Cardiac muscle cell (in vitro differentiated cells and primary cell): ENCODE results near the gene ETS2. TPM values are rescaled to one million over a fixed set of nuclear protein-coding genes. Genes with fewer than 3 reads are reported as not detected.

ENCODE experiments used
- DNase-seq, 2 donors: peaks; one replicate each; pipeline versions ENCODE4 v3.0.0 to v3.0.0-alpha.2; 2010 to 2017; ENCODE audit warnings: low read depth in 1 of 2, low spot score in 1 of 2
- H3K27ac ChIP-seq: fragments of 200-600 bp; sonication (generic); 2 replicates; pipeline ENCODE4 v1.5.1; 2016
- H3K27me3 ChIP-seq: fragments of 200-600 bp; sonication (generic); 2 replicates; pipeline ENCODE4 v1.6.0; 2016; ENCODE audit warnings: control low read depth
- H3K36me3 ChIP-seq: fragments of 200-600 bp; sonication (generic); 2 replicates; pipeline ENCODE4 v1.5.1; 2016; ENCODE audit warnings: control low read depth
- H3K4me1 ChIP-seq: fragments of 200-600 bp; sonication (generic); 2 replicates; pipeline ENCODE4 v1.8.1; 2017; ENCODE audit warnings: low read depth, mild to moderate bottlenecking, mixed run types
- H3K4me3 ChIP-seq: fragments of 200-600 bp; sonication (generic); 2 replicates; pipeline ENCODE4 v1.5.1; 2016; ENCODE audit warnings: mild to moderate bottlenecking
- H3K9me3 ChIP-seq: fragments of 200-600 bp; sonication (generic); 2 replicates; pipeline ENCODE4 v1.5.1; 2017; ENCODE audit warnings: low read depth, mild to moderate bottlenecking, control low read depth
- CTCF ChIP-seq: IDR thresholded peaks from 2 replicates; pipeline ENCODE4 v1.5.1; 2012; ENCODE audit warnings: low read depth, mild to moderate bottlenecking, low read length
- polyA plus RNA-seq: library from polyadenylated mRNA; unstranded; fragments of >200 nt; fragmentation: Nextera tagmentation; extraction: Ambion mirVana; gene quantifications from 2 replicates; pipeline ENCODE4 v1.2.1, GENCODE V29; 2016
- total RNA-seq: library from RNA; depleted of rRNA; stranded (reverse); fragments of >200 nt; gene quantifications from 2 replicates; pipeline ENCODE4 v1.2.3, GENCODE V29; 2016

Gene ETS2
- total and polyA plus RNA-seq, 2 experiments from 2014 or later, result 20.9 to 25.2 TPM

- no peak for TF ChIP-seq CTCF
- Histone ChIP-seq H3K27me3 (no peaks in the 10 kb centered on the region), H3K27ac (no peak overlapping the region), H3K9me3 (no peaks in the 10 kb centered on the region), H3K36me3 (no peaks in the 10 kb centered on the region), H3K4me3 (no peak overlapping the region), H3K4me1 (no peaks in the 10 kb centered on the region)
- peak in 1 of 2 donors; percentile 99 for DNase-seq
Measured at GRCh38 chr21:38831526-38832467, 26.1 kb downstream of the ETS2 start.

GRCh38 chr21:38832664-38833063 lies 26.9 kb downstream of the ETS2 start:
- no peak for TF ChIP-seq CTCF
- Histone ChIP-seq H3K9me3 (no peaks in the 10 kb centered on the region), H3K4me1 (no peaks in the 10 kb centered on the region), H3K27ac (no peak overlapping the region), H3K27me3 (no peaks in the 10 kb centered on the region), H3K36me3 (no peaks in the 10 kb centered on the region), H3K4me3 (no peak overlapping the region)
- DNase-seq, result no peak

- H3K4me3 ChIP-seq, result no peak overlapping the region
- no peaks in the 10 kb centered on the region for H3K36me3 ChIP-seq
- H3K27ac ChIP-seq, result no peak overlapping the region
- TF ChIP-seq CTCF, result no peak
- H3K4me1 ChIP-seq, result no peaks in the 10 kb centered on the region
- no peak for DNase-seq
- H3K27me3 ChIP-seq, result no peaks in the 10 kb centered on the region
- H3K9me3 ChIP-seq, result no peaks in the 10 kb centered on the region
Measured at GRCh38 chr21:38833117-38833516, 27.4 kb downstream of the ETS2 start.

- H3K36me3 ChIP-seq, result no peaks in the 10 kb centered on the region
- no peak overlapping the region for H3K4me3 ChIP-seq
- no peak for TF ChIP-seq CTCF
- H3K27me3 ChIP-seq, result no peaks in the 10 kb centered on the region
- H3K4me1 ChIP-seq, result no peaks in the 10 kb centered on the region
- H3K27ac ChIP-seq, result no peak overlapping the region
- no peaks in the 10 kb centered on the region for H3K9me3 ChIP-seq
- DNase-seq, result no peak
Measured at GRCh38 chr21:38834725-38835124, 29.0 kb downstream of the ETS2 start.

GRCh38 chr21:38837806-38838461 lies 32.2 kb downstream of the ETS2 start:
- Histone ChIP-seq H3K4me1 (no peaks in the 10 kb centered on the region), H3K27ac (no peak overlapping the region), H3K27me3 (no peaks in the 10 kb centered on the region), H3K9me3 (no peaks in the 10 kb centered on the region), H3K4me3 (no peak overlapping the region), H3K36me3 (no peaks in the 10 kb centered on the region)
- DNase-seq, result no peak
- TF ChIP-seq CTCF, result no peak
